Tibial artery (tissue), 4 donors: Measurements from ENCODE around the gene NUMB.

Source experiments
- DNase-seq, 2 donors: peaks; one replicate each; pipeline ENCODE4 v3.0.0-alpha.2; 2019
- H3K27ac ChIP-seq, 2 donors: fragments of 200-600 bp; sonication (generic) in 1 of 2; 1 replicate in 1 of 2; 2 replicates in 1 of 2; pipeline ENCODE4 v1.5.1; 2018 to 2019; ENCODE audit warnings: mild to moderate bottlenecking in 1 of 2
- H3K27me3 ChIP-seq, 2 donors: fragments of 200-600 bp; sonication (generic) in 1 of 2; one replicate each; pipeline versions ENCODE4 v1.5.1 to v1.6.0; 2016 to 2019
- H3K36me3 ChIP-seq, 3 donors: fragments of 200-600 bp; sonication (generic) in 2 of 3; one replicate each; pipeline ENCODE4 v1.5.1; 2016 to 2019; ENCODE audit warnings: mild to moderate bottlenecking in 2 of 3
- H3K4me1 ChIP-seq, 4 donors: fragments of 200-600 bp; sonication (generic) in 2 of 4; 1 replicate in 3 of 4; 2 replicates in 1 of 4; pipeline ENCODE4 v1.5.1; 2016 to 2019
- H3K4me3 ChIP-seq, 2 donors: fragments of 200-600 bp; sonication (generic) in 1 of 2; 1 replicate in 1 of 2; 2 replicates in 1 of 2; pipeline ENCODE4 v1.5.1; 2018 to 2019; ENCODE audit warnings: mild to moderate bottlenecking in 2 of 2
- H3K9me3 ChIP-seq, 3 donors: fragments of 200-600 bp; sonication (generic) in 1 of 3; one replicate each; pipeline ENCODE4 v1.5.1; 2016 to 2019
- CTCF ChIP-seq, 2 experiments: fragments of 200-600 bp in 1 of 2; fragments of 450-650 bp in 1 of 2; IDR thresholded peaks; one replicate each; pipeline ENCODE4 v1.5.1; 2017 to 2019; ENCODE audit warnings: antibody characterized with exemption in 2 of 2, mild to moderate bottlenecking in 1 of 2, moderate library complexity in 1 of 2
- intact Hi-C: fragments of 100-400 bp; cut with DNase I; formaldehyde crosslinking; loops from one replicate; pipeline ENCODE4 v1.15.0; 2023; ENCODE audit warnings: low total_unique reads

The NUMB gene

GRCh38 chr14:73443758-73444157 is 14.6 kb downstream of the NUMB start:
- Histone ChIP-seq H3K27me3 (no peaks in the 10 kb centered on the region), H3K27ac (no peak overlapping the region), H3K36me3 (no peaks in the 10 kb centered on the region), H3K4me3 (no peak overlapping the region), H3K9me3 (no peaks in the 10 kb centered on the region), H3K4me1 (peaks cover 0 to 19% (median 1%) of the 10 kb centered on the region in 4 donors)
- intact Hi-C loops, result no loop called here
- no peak for TF ChIP-seq CTCF (IDR thresholded peaks at IDR 0.05)
- DNase-seq, result no peak

GRCh38 chr14:73441286-73441685 is 17.1 kb downstream of the NUMB start:
- Histone ChIP-seq H3K4me1 (peaks cover 0 to 20% (median 0%) of the 10 kb centered on the region in 4 donors), H3K4me3 (no peak overlapping the region), H3K36me3 (no peaks in the 10 kb centered on the region), H3K27ac (no peak overlapping the region), H3K9me3 (no peaks in the 10 kb centered on the region), H3K27me3 (no peaks in the 10 kb centered on the region)
- intact Hi-C loops, result no loop called here
- no peak for TF ChIP-seq CTCF (IDR thresholded peaks at IDR 0.05)
- no peak for DNase-seq

- H3K4me1 ChIP-seq, result peaks cover 0 to 16% (median 0%) of the 10 kb centered on the region in 4 donors
- no peak for TF ChIP-seq CTCF (IDR thresholded peaks at IDR 0.05)
Observed at GRCh38 chr14:73438993-73439392, 19.4 kb downstream of the NUMB start.

GRCh38 chr14:73437206-73437605 is 21.1 kb downstream of the NUMB start:
- intact Hi-C loops, result no loop called here
- no peak for TF ChIP-seq CTCF (IDR thresholded peaks at IDR 0.05)
- Histone ChIP-seq H3K4me1 (peaks cover 0 to 16% (median 0%) of the 10 kb centered on the region in 4 donors), H3K27me3 (no peaks in the 10 kb centered on the region), H3K27ac (no peak overlapping the region), H3K9me3 (no peaks in the 10 kb centered on the region), H3K4me3 (no peak overlapping the region), H3K36me3 (no peaks in the 10 kb centered on the region)
- no peak for DNase-seq

More at GRCh38 chr14:73438993-73439392, 19.4 kb downstream of the NUMB start:
- Histone ChIP-seq H3K27me3 (no peaks in the 10 kb centered on the region), H3K4me3 (no peak overlapping the region), H3K36me3 (no peaks in the 10 kb centered on the region), H3K27ac (no peak overlapping the region), H3K9me3 (no peaks in the 10 kb centered on the region)
- no peak for DNase-seq
- intact Hi-C loops, result no loop called here

- no peak for DNase-seq
- TF ChIP-seq CTCF (IDR thresholded peaks at IDR 0.05), result no peak
- no peak overlapping the region for H3K27ac ChIP-seq
- no peaks in the 10 kb centered on the region for H3K27me3 ChIP-seq
- H3K4me3 ChIP-seq, result no peak overlapping the region
- no peaks in the 10 kb centered on the region for H3K36me3 ChIP-seq
- H3K4me1 ChIP-seq, result peaks cover 0 to 18% (median 3%) of the 10 kb centered on the region in 4 donors
- H3K9me3 ChIP-seq, result no peaks in the 10 kb centered on the region
- intact Hi-C loops, result no loop called here
Observed at GRCh38 chr14:73432124-73432523, 26.2 kb downstream of the NUMB start.

- Histone ChIP-seq H3K36me3 (no peaks in the 10 kb centered on the region), H3K27me3 (no peaks in the 10 kb centered on the region), H3K4me1 (peaks cover 0 to 28% (median 3%) of the 10 kb centered on the region in 4 donors), H3K9me3 (no peaks in the 10 kb centered on the region), H3K4me3 (no peak overlapping the region), H3K27ac (no peak overlapping the region)
- intact Hi-C loops, result no loop called here
- DNase-seq, result no peak
- no peak for TF ChIP-seq CTCF (IDR thresholded peaks at IDR 0.05)
Observed at GRCh38 chr14:73428353-73428824, 30.0 kb downstream of the NUMB start.
